ENCODE data around the gene GHSR.

Gene GHSR

DNA sequence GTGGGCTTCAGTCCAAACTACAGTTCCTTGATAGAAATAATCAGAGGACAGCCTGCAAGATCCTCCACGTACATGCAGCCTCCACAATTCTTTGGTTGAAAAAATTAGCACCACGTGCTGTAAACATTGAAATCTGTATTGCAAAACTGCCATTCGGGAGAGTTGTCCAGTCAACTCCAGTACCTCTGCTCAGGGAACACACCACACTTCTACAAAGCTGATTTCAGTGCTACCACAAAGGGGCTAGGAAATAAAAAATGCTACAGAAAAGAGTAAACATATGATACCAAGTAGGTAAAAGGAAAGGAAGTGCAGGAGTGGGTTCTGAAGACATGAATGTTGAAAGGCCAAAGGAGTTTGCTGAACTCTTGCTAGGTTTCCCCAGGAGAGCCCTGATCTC is 40.4 kb downstream of the GHSR start:
- no peak overlapping the region for H3K4me3 ChIP-seq (replicated peaks; ENCODE audit: low read depth, low read length)
- DNase-seq (ENCODE audit: low read depth), result no peak
- TF ChIP-seq, protein P1, sequence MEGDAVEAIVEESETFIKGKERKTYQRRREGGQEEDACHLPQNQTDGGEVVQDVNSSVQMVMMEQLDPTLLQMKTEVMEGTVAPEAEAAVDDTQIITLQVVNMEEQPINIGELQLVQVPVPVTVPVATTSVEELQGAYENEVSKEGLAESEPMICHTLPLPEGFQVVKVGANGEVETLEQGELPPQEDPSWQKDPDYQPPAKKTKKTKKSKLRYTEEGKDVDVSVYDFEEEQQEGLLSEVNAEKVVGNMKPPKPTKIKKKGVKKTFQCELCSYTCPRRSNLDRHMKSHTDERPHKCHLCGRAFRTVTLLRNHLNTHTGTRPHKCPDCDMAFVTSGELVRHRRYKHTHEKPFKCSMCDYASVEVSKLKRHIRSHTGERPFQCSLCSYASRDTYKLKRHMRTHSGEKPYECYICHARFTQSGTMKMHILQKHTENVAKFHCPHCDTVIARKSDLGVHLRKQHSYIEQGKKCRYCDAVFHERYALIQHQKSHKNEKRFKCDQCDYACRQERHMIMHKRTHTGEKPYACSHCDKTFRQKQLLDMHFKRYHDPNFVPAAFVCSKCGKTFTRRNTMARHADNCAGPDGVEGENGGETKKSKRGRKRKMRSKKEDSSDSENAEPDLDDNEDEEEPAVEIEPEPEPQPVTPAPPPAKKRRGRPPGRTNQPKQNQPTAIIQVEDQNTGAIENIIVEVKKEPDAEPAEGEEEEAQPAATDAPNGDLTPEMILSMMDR (IDR thresholded peaks at IDR 0.05; ENCODE audit: low read length, missing control alignments), result no peak

DNA sequence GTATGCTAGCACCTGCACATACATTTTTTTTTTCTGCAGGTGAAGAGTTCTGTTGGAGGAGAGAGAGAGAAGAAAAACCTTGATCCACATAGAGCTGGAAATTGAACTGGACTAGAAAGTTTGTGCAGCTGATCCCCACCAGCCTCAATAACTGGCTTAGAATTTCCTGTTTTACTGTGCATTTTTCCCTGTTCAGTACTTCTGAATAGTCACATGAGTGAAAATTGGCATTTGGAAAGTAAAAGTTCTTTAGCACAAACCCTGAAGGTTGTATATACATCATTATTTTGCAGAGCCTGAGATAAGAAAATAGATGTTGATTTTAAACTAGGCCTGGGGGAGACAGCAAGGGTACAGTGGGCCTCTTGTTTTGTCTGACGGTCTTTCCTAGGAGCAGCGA is 42.3 kb downstream of the GHSR start:
- no peak for DNase-seq (ENCODE audit: low read depth)
- TF ChIP-seq, protein P1 (IDR thresholded peaks at IDR 0.05; ENCODE audit: low read length, missing control alignments), result no peak

DNA sequence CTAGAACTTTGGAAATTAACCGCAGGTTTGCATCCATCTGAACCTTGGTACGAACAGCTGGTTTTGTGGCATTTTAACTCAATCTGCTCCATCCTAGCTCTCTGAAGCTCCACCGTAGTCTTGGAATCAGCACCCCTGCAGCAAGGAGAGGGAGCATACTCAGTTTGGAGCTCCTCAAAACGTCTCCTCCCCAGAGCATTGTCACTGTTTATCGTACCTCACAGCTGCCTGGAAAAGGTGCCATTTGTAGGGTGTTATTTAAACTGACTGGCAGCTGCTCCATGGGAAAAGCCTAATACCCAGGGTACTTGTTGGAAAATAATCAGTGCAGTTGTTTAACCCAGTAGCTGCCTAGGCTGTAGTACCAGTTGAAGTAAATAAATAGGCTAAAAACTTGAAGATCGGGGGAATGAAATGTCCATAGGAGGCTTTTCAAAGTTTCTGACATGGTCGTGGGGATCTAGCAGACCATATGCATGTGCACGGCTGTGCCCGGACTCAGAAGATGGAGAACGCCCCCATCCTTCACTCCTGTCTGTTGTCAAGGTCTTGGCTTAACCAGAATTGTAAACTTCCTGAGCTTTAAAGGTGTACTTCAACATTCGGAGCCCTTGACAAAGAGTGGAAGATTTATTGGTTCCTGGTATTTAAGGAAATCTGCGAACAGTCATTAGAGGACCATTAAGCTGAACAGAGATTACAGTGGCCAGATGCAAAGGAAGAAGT is 43.9 kb downstream of the GHSR start:
- H3K4me3 ChIP-seq (replicated peaks; ENCODE audit: low read depth, low read length), result no peak overlapping the region
- no peak for DNase-seq (ENCODE audit: low read depth)
- TF ChIP-seq, protein P1 (IDR thresholded peaks at IDR 0.05; ENCODE audit: low read length, missing control alignments), result no peak

More for the DNA sequence above, 42.3 kb downstream of the GHSR start:
- H3K4me3 ChIP-seq (replicated peaks; ENCODE audit: low read depth, low read length), result no peak overlapping the region

DNA sequence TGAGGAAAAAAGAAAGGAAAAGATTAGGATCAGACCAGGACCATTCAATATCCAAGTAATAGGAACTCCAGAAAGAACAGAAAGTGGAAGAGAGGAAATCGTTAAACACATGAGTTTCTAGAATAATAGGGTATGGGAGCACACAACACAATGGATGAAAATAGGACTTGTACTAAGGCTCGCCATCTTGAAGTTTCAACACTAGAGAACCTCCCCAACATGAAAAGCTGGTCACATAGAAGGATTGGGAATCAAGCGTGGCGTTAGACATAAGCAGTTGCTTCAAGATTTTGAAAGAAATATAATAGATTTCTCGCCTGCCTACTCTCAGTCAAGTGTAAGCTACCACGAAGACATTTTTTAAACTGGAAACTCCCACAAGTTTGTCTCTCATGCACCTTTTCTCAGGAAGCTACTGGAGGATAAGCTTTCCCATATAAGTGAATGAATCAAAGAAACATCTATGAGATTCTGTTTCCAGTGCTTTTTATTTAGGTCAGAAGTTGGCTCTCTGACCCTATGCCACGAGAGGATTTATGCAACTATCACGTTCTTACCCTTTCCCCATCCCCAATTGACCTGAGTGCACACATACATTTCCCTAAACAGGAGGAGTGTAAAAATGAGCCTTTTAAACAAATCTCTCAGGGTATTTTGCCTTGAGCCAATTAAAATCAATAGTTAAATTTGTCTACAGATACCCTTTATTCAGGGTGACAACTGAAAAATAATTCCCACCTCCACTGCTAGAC is 45.2 kb downstream of the GHSR start:
- TF ChIP-seq, protein P1 (IDR thresholded peaks at IDR 0.05; ENCODE audit: low read length, missing control alignments), result no peak
- DNase-seq (ENCODE audit: low read depth), result no peak
- H3K4me3 ChIP-seq (replicated peaks; ENCODE audit: low read depth, low read length), result no peak overlapping the region

DNA sequence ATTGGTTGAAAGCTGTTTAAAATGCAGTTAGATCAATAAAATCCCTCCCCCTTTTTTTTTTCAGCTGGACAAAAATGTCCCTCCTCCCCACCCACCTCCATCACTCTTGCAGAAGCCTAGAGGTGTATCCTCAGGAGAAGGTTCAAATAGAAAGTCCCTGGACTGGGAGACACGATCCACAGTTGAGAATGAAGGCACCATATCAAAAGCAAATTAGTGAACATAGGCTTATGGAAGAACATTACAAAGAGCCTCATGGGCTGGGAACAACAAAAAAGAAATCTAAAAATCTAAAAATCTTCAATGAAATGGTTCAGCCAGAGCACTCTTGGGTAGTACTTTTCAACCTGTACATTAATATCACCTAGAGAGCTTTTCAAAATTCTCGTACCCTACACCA is 46.2 kb downstream of the GHSR start:
- no peak for DNase-seq (ENCODE audit: low read depth)
- TF ChIP-seq, protein P1 (IDR thresholded peaks at IDR 0.05; ENCODE audit: low read length, missing control alignments), result no peak
- no peak overlapping the region for H3K4me3 ChIP-seq (replicated peaks; ENCODE audit: low read depth, low read length)

DNA sequence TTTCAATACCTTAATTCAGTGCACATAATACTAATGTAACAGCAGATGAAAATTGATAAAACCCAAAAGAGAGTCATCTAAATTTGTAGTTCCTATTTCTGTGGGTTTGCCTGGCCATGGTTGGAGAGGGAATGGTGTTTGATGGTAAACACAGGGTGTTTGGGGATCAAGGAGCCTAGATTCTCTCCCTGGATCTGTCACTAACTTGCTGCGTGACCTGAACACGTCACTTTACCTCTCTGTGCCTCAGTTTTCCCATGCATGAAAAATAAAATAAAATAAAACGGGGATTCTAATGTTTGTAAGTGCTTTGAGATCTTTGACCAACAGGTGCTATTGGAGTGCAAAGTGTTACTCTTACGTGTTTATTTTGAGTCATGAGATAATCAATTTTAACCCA is 49.8 kb downstream of the GHSR start:
- TF ChIP-seq, protein P1 (IDR thresholded peaks at IDR 0.05; ENCODE audit: low read length, missing control alignments), result no peak

More for the DNA sequence above, 49.8 kb downstream of the GHSR start:
- H3K4me3 ChIP-seq (replicated peaks; ENCODE audit: low read depth, low read length), result no peak overlapping the region
- DNase-seq (ENCODE audit: low read depth), result no peak

Measured in fibroblast of pulmonary artery (primary cell).